Cardiac fibroblast (primary cell): ENCODE results near the gene UNC5B.

Experiments
- DNase-seq, 2 donors: peaks; one replicate each; pipeline versions ENCODE4 v3.0.0 to v3.0.0-alpha.2; 2010; ENCODE audit warnings: low read depth in 2 of 2
- H3K4me3 ChIP-seq, 2 donors: replicated peaks in 1 of 2; 1 replicate in 1 of 2; 2 replicates in 1 of 2; pipeline ENCODE4 v1.5.1; 2011; ENCODE audit warnings: low read depth in 2 of 2, low read length in 2 of 2, mild to moderate bottlenecking in 2 of 2, moderate library complexity in 1 of 2
- CTCF ChIP-seq: IDR thresholded peaks from one replicate; pipeline ENCODE4 v1.5.1; 2011; ENCODE audit warnings: low read depth, mild to moderate bottlenecking, low read length, inconsistent platforms

UNC5B gene

GRCh38 chr10:71342573-71343391, 130.4 kb downstream of the UNC5B start:
- DNase-seq = no peak
- H3K4me3 ChIP-seq = no peak overlapping the region
- no peak for TF ChIP-seq CTCF

GRCh38 chr10:71343392-71343773, 131.0 kb downstream of the UNC5B start:
- H3K4me3 ChIP-seq = no peak overlapping the region
- DNase-seq = peak in 1 of 2 donors; percentile 19
- no peak for TF ChIP-seq CTCF

- no peak for DNase-seq
- H3K4me3 ChIP-seq = no peak overlapping the region
- no peak for TF ChIP-seq CTCF
These were observed 132.0 kb downstream of the UNC5B start for GRCh38 chr10:71344154-71344925.

- no peak overlapping the region for H3K4me3 ChIP-seq
- TF ChIP-seq CTCF = no peak
- no peak for DNase-seq
These were observed 132.7 kb downstream of the UNC5B start for GRCh38 chr10:71344993-71345480.

GRCh38 chr10:71345694-71346093, 133.3 kb downstream of the UNC5B start:
- no peak for TF ChIP-seq CTCF
- no peak overlapping the region for H3K4me3 ChIP-seq
- no peak for DNase-seq

GRCh38 chr10:71346731-71347130, 134.4 kb downstream of the UNC5B start:
- DNase-seq = no peak
- no peak for TF ChIP-seq CTCF
- H3K4me3 ChIP-seq = no peak overlapping the region
